ENCODE results near the gene MYRFL.

Gene MYRFL

DNA sequence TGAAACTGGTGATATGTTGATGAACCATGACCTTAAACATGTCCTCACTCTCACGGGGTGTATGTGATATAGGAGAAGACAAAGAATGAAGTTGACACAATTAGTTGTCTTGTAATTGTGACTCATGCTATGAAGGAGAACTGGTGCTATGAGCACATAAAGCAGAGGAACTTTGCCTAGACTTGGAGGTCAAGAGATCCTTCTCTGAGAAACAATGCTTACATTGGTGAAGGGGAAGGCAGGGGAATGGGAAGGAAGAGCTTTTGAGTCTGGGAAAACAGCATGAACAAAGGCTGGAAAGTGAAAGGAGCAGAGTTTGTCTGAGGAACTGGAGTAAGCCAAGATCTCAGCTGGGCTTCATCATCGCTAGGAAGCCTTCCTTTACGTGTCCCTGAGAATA is 83.2 kb downstream of the MYRFL start:
- H3K9me2 ChIP-seq (replicated peaks; ENCODE audit: control insufficient read depth, low read length): no peaks in the 10 kb centered on the region
- H3F3A ChIP-seq (ENCODE audit: control insufficient read depth, insufficient read depth): peaks cover 54% of the 10 kb centered on the region
- H4K20me1 ChIP-seq (ENCODE audit: control insufficient read depth, insufficient read depth, low read depth, low read length): no peaks in the 10 kb centered on the region
- peaks cover 39% of the 10 kb centered on the region for H3K36me3 ChIP-seq (ENCODE audit: control insufficient read depth, low read length)
- H3K9me3 ChIP-seq (ENCODE audit: control insufficient read depth, insufficient read depth, low read length): peaks cover 5% of the 10 kb centered on the region; the same call in 1 of the 2 replicates
- no peaks in the 10 kb centered on the region for H3K27me3 ChIP-seq (ENCODE audit: control insufficient read depth, low read length)
- peaks cover 96% of the 10 kb centered on the region for H3K4me1 ChIP-seq (ENCODE audit: control insufficient read depth, low read length)
- 0 out of 2 replicates have a peak, but pooled peaks cover 5% of the 10 kb centered on the region for H3K79me2 ChIP-seq (ENCODE audit: control insufficient read depth, low read length)
- peak overlapping the region; percentile 72 for H3K4me2 ChIP-seq (ENCODE audit: low read length)
- peak overlapping the region; percentile 54 for H3K4me3 ChIP-seq (ENCODE audit: low read length)
- TF ChIP-seq EZH2phosphoT487 (IDR thresholded peaks at IDR 0.05; ENCODE audit: borderline replicate concordance, low read length): no peak
- TF ChIP-seq, protein P1, sequence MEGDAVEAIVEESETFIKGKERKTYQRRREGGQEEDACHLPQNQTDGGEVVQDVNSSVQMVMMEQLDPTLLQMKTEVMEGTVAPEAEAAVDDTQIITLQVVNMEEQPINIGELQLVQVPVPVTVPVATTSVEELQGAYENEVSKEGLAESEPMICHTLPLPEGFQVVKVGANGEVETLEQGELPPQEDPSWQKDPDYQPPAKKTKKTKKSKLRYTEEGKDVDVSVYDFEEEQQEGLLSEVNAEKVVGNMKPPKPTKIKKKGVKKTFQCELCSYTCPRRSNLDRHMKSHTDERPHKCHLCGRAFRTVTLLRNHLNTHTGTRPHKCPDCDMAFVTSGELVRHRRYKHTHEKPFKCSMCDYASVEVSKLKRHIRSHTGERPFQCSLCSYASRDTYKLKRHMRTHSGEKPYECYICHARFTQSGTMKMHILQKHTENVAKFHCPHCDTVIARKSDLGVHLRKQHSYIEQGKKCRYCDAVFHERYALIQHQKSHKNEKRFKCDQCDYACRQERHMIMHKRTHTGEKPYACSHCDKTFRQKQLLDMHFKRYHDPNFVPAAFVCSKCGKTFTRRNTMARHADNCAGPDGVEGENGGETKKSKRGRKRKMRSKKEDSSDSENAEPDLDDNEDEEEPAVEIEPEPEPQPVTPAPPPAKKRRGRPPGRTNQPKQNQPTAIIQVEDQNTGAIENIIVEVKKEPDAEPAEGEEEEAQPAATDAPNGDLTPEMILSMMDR (IDR thresholded peaks at IDR 0.05; ENCODE audit: low read depth, low read length, poor library complexity, severe bottlenecking): no peak
- H3K27ac ChIP-seq (ENCODE audit: low read depth, low read length): peak overlapping the region; percentile 100

DNA sequence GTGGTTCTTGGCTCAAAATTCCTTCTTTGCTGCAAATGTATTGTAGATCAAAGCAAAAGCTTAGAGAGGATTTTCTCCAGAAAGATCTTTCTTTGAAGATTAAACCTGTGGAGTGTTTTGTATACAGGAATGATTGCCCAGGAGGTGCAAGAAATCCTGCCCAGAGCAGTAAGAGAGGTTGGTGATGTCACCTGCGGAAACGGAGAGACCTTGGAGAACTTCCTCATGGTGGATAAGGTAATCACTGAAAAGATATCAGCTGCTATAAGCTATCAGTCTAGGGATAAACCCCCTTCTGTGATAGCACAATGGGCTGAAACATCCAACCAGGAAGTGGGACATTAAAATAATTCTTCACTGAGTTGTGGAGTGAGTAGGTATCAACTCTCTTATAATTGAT is 85.7 kb downstream of the MYRFL start:
- H3K4me3 ChIP-seq (ENCODE audit: low read length): 0 out of 2 replicates have a peak overlapping the region, but pooled peaks have one; percentile 1
- H3K27ac ChIP-seq (ENCODE audit: low read depth, low read length): peak overlapping the region; percentile 100
- H3K4me2 ChIP-seq (ENCODE audit: low read length): peak overlapping the region; percentile 72; the same call in 1 of the 2 replicates
- no peaks in the 10 kb centered on the region for H4K20me1 ChIP-seq (ENCODE audit: control insufficient read depth, insufficient read depth, low read depth, low read length)
- H3K36me3 ChIP-seq (ENCODE audit: control insufficient read depth, low read length): peaks cover 40% of the 10 kb centered on the region
- H3K9me3 ChIP-seq (ENCODE audit: control insufficient read depth, insufficient read depth, low read length): peaks cover 11% of the 10 kb centered on the region
- peaks cover 91% of the 10 kb centered on the region for H3K4me1 ChIP-seq (ENCODE audit: control insufficient read depth, low read length)
- H3K27me3 ChIP-seq (ENCODE audit: control insufficient read depth, low read length): no peaks in the 10 kb centered on the region
- no peak for TF ChIP-seq EZH2phosphoT487 (IDR thresholded peaks at IDR 0.05; ENCODE audit: borderline replicate concordance, low read length)
- TF ChIP-seq, protein P1 (IDR thresholded peaks at IDR 0.05; ENCODE audit: low read depth, low read length, poor library complexity, severe bottlenecking): no peak
- peaks cover 33% of the 10 kb centered on the region for H3F3A ChIP-seq (ENCODE audit: control insufficient read depth, insufficient read depth)
- H3K9me2 ChIP-seq (replicated peaks; ENCODE audit: control insufficient read depth, low read length): no peaks in the 10 kb centered on the region
- H3K79me2 ChIP-seq (ENCODE audit: control insufficient read depth, low read length): no peaks in the 10 kb centered on the region

DNA sequence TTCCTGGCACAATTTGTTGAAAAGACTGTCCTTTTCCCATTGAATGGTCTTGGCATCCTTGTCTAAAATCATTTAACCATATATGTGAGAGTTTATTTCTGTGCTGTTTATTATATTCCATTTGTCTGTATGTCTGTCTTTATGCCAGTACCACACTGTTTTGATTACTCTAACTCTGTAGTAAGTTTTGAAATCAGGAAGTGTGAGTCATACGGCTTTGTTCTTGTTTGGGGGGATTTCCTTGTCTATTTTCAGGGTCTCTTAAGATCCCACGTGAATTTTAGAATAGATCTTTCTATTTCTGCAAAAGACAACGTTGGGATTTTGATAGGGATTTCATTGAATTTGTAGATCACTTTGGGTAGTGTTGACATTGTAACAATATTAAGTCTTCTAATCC is 88.5 kb downstream of the MYRFL start:
- Histone ChIP-seq H3K4me3 (ENCODE audit: low read length) (peak overlapping the region; percentile 3; the same call in 1 of the 2 replicates), H4K20me1 (ENCODE audit: control insufficient read depth, insufficient read depth, low read depth, low read length) (no peaks in the 10 kb centered on the region), H3K79me2 (ENCODE audit: control insufficient read depth, low read length) (no peaks in the 10 kb centered on the region), H3K4me1 (ENCODE audit: control insufficient read depth, low read length) (peaks cover 86% of the 10 kb centered on the region), H3K36me3 (ENCODE audit: control insufficient read depth, low read length) (peaks cover 32% of the 10 kb centered on the region), H3K4me2 (ENCODE audit: low read length) (no peak overlapping the region), H3K9me3 (ENCODE audit: control insufficient read depth, insufficient read depth, low read length) (peaks cover 15% of the 10 kb centered on the region), H3K9me2 (replicated peaks; ENCODE audit: control insufficient read depth, low read length) (no peaks in the 10 kb centered on the region), H3K27ac (ENCODE audit: low read depth, low read length) (no peak overlapping the region), H3K27me3 (ENCODE audit: control insufficient read depth, low read length) (no peaks in the 10 kb centered on the region), H3F3A (ENCODE audit: control insufficient read depth, insufficient read depth) (peaks cover 10% of the 10 kb centered on the region)
- TF ChIP-seq, protein P1 (IDR thresholded peaks at IDR 0.05; ENCODE audit: low read depth, low read length, poor library complexity, severe bottlenecking): no peak
- TF ChIP-seq EZH2phosphoT487 (IDR thresholded peaks at IDR 0.05; ENCODE audit: borderline replicate concordance, low read length): no peak

All from DOHH2 (cell line).